Activated CD8-positive, alpha-beta memory T cell treated with anti-CD3 and anti-CD28 coated beads, Interleukin-2, amount 50 U/mL, for 4 hours (primary cell): Measurements from ENCODE around the gene ZNF425.
"Not testable (repeated sequence)": the region's sequence is repeated elsewhere in the genome, so short reads cannot be mapped to it uniquely, and the experiment has no call there.

Experiments used
- DNase-seq: peaks from one replicate; pipeline ENCODE4 v3.0.0-alpha.2; 2020

ZNF425 gene

GRCh38 chr7:149125863-149126661 is at the start of gene ZNF425:
Gene ZNF425 (minus strand): TSS chr7:149126324. CDS start chr7:149126213, 111 bp downstream.
- DNase-seq, result peak; percentile 95

- no peak for DNase-seq
Observed at GRCh38 chr7:149175150-149175549, 49.0 kb upstream of the ZNF425 start.

- DNase-seq, result no peak
Observed at GRCh38 chr7:149172534-149172920, 46.4 kb upstream of the ZNF425 start.

- no peak for DNase-seq
Observed at GRCh38 chr7:149171892-149172533, 45.9 kb upstream of the ZNF425 start.

- DNase-seq, result no peak
Observed at GRCh38 chr7:149166630-149167352, 40.7 kb upstream of the ZNF425 start.

GRCh38 chr7:149166142-149166541 is 40.0 kb upstream of the ZNF425 start:
- DNase-seq, result no peak

- DNase-seq, result no peak
Observed at GRCh38 chr7:149161241-149161848, 35.2 kb upstream of the ZNF425 start.

GRCh38 chr7:149156898-149157297 is 30.8 kb upstream of the ZNF425 start:
- DNase-seq, result no peak

- DNase-seq, result no peak
Observed at GRCh38 chr7:149154056-149154455, 27.9 kb upstream of the ZNF425 start.

- DNase-seq, result no peak
Observed at GRCh38 chr7:149153346-149153745, 27.2 kb upstream of the ZNF425 start.

GRCh38 chr7:149150981-149151380 is 24.9 kb upstream of the ZNF425 start:
- no peak for DNase-seq

GRCh38 chr7:149147752-149148653 is 21.9 kb upstream of the ZNF425 start:
- DNase-seq, result peak; percentile 68

GRCh38 chr7:149147072-149147751 is 21.1 kb upstream of the ZNF425 start, which contains the start of gene ZNF398:
Gene ZNF398 (plus strand): TSS chr7:149147453. CDS start chr7:149147743, 290 bp downstream.
- peak; percentile 81 for DNase-seq

GRCh38 chr7:149145031-149145845 is 19.1 kb upstream of the ZNF425 start:
- DNase-seq, result no peak

- not testable (repeated sequence) for DNase-seq
Observed at GRCh38 chr7:149144436-149144922, 18.4 kb upstream of the ZNF425 start.

- no peak for DNase-seq
Observed at GRCh38 chr7:149141893-149142292, 15.8 kb upstream of the ZNF425 start.

- no peak for DNase-seq
Observed at GRCh38 chr7:149140831-149141230, 14.7 kb upstream of the ZNF425 start.

GRCh38 chr7:149136118-149136517 is 10.0 kb upstream of the ZNF425 start:
- no peak for DNase-seq

GRCh38 chr7:149133028-149133710 is 7.0 kb upstream of the ZNF425 start:
- DNase-seq, result no peak
